B cell (primary cell): ENCODE results near the gene WDR82.

Experiments
- CTCF ChIP-seq: fragments of 200-600 bp; IDR thresholded peaks from one replicate; pipeline ENCODE4 v1.8.0; 2022; ENCODE audit warnings: antibody characterized with exemption, mild to moderate bottlenecking
- EZH2 ChIP-seq: IDR thresholded peaks from 2 replicates; pipeline ENCODE4 v1.6.1; 2012; ENCODE audit warnings: borderline replicate concordance, low read depth, mild to moderate bottlenecking, moderate library complexity, low read length; ENCODE audit not compliant: insufficient read depth, poor library complexity, severe bottlenecking

GRCh38 chr3:52218937-52219650 is 59.4 kb downstream of the WDR82 start:
- TF ChIP-seq CTCF (no peak), EZH2 (no peak)
